ENCODE data around the gene ENTPD3.
"Not testable (repeated sequence)": the region's sequence is repeated elsewhere in the genome, so short reads cannot be mapped to it uniquely, and the experiment has no call there.

Gene ENTPD3

DNA sequence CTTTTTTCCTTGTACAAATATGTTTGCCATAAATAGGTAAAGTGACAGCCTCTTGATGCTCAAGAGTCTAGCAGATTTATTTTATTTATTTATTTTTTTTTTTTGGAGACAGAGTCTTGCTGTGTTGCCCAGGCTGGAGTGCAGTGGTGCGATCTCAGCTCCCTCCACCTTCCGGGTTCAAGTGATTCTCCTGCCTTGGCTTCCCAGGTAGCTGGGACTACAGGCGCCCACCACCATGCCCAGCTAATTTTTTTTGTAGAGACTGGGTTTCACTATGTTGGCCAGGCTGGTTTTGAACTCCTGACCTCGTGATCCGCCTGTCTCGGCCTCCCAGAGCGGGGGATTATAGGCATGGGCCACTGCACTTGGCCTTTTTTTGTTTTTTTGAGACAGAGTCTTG is 75.9 kb downstream of the ENTPD3 start:
- DNase-seq: not testable (repeated sequence)

GRCh38 chr3:40463579-40463978 is 76.6 kb downstream of the ENTPD3 start:
- no peak for DNase-seq

DNA sequence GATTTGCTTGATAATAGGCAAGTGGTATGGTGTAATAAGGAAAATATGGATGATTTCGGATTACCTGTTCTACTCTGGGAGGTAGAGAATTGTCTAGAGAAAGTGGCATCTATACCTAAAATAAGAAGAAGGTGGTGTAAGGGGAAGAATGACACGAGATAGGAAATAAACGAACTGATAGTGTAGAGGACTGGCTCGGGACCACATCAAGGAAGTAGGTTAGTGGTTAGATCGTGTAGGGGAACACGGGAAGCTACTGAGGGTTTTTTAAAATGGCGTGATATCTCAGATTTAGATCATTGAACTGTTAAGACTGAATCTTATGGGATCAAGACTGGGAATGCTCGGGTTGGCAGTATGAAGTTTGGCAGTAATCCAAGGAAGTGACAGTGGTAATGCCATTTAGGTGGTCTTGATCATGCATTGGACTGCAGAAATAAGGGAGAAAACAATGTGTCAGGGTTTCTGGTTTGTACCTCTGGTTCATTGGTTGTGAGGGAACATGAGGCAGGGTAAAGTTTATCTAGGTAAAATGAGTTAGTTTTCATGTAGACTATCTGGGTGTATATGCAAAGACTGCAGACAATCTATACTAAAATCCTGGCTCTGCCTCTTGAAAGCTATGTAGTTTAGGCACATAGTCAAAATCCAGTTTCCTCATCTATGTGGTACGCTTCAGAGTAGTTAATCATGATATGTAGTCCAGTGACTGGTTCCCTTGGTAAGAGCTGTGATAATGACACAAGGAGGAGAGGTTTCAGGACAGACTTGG is 77.5 kb downstream of the ENTPD3 start:
- no peak for DNase-seq

DNA sequence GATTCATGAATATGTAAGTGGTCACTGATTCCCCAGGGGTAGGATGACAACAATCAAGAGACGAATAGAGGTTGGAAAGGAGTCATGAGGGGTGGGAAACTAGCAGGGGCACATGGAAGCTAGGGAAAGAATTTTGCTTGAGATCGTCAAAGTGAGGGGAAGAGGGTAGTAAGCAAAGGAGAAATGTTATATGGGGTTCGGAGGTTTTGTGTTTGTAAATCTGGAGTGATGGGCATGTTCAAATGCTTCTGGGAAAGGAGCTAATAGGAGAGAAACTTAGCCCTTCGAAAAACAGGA is 78.1 kb downstream of the ENTPD3 start:
- DNase-seq: no peak

- DNase-seq: no peak
Measured at GRCh38 chr3:40465456-40465855, 78.5 kb downstream of the ENTPD3 start.

GRCh38 chr3:40468018-40468417 is 81.0 kb downstream of the ENTPD3 start:
- no peak for DNase-seq

DNA sequence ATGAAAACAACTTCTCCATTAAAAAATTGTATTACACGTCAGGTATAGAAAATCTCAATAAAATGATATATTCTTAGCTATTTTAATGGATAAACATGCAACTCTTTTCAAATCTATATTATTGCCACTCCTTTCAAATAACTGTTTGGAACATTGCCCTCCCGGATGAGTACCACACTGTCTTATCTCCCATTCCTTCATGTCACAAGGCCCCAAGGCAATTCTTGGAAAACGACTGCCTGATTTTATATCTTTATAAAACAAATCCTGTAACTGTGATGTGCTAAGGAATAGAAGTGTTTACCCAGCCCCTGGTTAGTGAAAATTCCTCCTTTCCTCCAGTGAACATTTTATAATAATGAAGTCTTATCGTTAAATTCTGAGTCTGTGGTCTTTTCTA is 83.7 kb downstream of the ENTPD3 start:
- DNase-seq: no peak

- DNase-seq: peak; percentile 60
Measured at GRCh38 chr3:40476478-40477470, 89.8 kb downstream of the ENTPD3 start, which contains the start of gene ZNF619. ZNF619 (plus strand) TSS chr3:40477122; CDS start chr3:40477980, 858 bp downstream.

- DNase-seq: no peak
Measured at GRCh38 chr3:40477666-40478065, 90.7 kb downstream of the ENTPD3 start.

Measured in NCI-H146 (cell line).